PFSK-1 (cell line): Measurements from ENCODE around the gene TM4SF5.

Experiments
- FOXP2 ChIP-seq: optimal IDR thresholded peaks from 2 replicates; pipeline ENCODE3; 2011; ENCODE audit warnings: borderline replicate concordance, control low read depth, inconsistent platforms; ENCODE audit not compliant: insufficient read depth; ENCODE audit errors: extremely low read length, extremely low read depth
- POLR2AphosphoS5 ChIP-seq: IDR thresholded peaks from 2 replicates; pipeline ENCODE4 v1.6.1; 2012; ENCODE audit warnings: low read depth, mild to moderate bottlenecking, control low read depth, low read length, moderate library complexity
- REST ChIP-seq, 2 experiments: IDR thresholded peaks; 2 replicates each; pipeline versions ENCODE4 v1.6.1 to v1.8.0; 2011 to 2012; ENCODE audit warnings: low read depth in 2 of 2, low read length in 2 of 2, control low read depth in 1 of 2, inconsistent platforms in 1 of 2, mild to moderate bottlenecking in 1 of 2, moderate library complexity in 1 of 2; ENCODE audit not compliant: insufficient read depth in 1 of 2
- SIN3A ChIP-seq: IDR thresholded peaks from 2 replicates; pipeline ENCODE4 v1.6.1; 2012; ENCODE audit warnings: mild to moderate bottlenecking, low read length, moderate library complexity, borderline replicate concordance; ENCODE audit not compliant: insufficient read depth
- TAF1 ChIP-seq: IDR thresholded peaks from 2 replicates; pipeline ENCODE4 v1.6.1; 2012; ENCODE audit warnings: low read length, control low read depth, borderline replicate concordance; ENCODE audit not compliant: insufficient read depth

TM4SF5 gene

GRCh38 chr17:4800462-4801196, 28.9 kb downstream of the TM4SF5 start:
- TF ChIP-seq POLR2AphosphoS5: no peak
- peak; percentile 26 for TF ChIP-seq FOXP2

GRCh38 chr17:4802228-4802627, 30.5 kb downstream of the TM4SF5 start, which contains the start of gene C17orf114:
C17orf114 (minus strand) TSS chr17:4802328.
- no peak for TF ChIP-seq REST (IDR thresholded peaks at IDR 0.05; ENCODE audit: insufficient read depth in 1 of 2, low read depth in 2 of 2, low read length in 2 of 2)
- no peak for TF ChIP-seq TAF1
- TF ChIP-seq POLR2AphosphoS5: no peak
- no peak for TF ChIP-seq SIN3A
- no peak for TF ChIP-seq FOXP2

- TF ChIP-seq POLR2AphosphoS5: no peak
Measured at GRCh38 chr17:4806456-4806776, 34.7 kb downstream of the TM4SF5 start.

- TF ChIP-seq POLR2AphosphoS5 (peak; percentile 86; the same call in 1 of the 2 replicates), FOXP2 (no peak), REST (IDR thresholded peaks at IDR 0.05; ENCODE audit: insufficient read depth in 1 of 2, low read depth in 2 of 2, low read length in 2 of 2) (no peak), SIN3A (peak; percentile 45; the same call in 1 of the 2 replicates), TAF1 (no peak)
Measured at GRCh38 chr17:4806777-4807604, 35.3 kb downstream of the TM4SF5 start, which contains the start of gene PLD2. PLD2 (plus strand) TSS chr17:4807152; CDS start chr17:4807773, 621 bp downstream.

- TF ChIP-seq FOXP2 (no peak), POLR2AphosphoS5 (no peak), REST (IDR thresholded peaks at IDR 0.05; ENCODE audit: insufficient read depth in 1 of 2, low read depth in 2 of 2, low read length in 2 of 2) (no peak), TAF1 (no peak), SIN3A (no peak)
Measured at GRCh38 chr17:4807605-4808377, 36.1 kb downstream of the TM4SF5 start.
